Epithelial cell of esophagus (primary cell): ENCODE data around the gene CFAP54.

ENCODE experiments used
- DNase-seq: peaks from one replicate; pipeline ENCODE4 v3.0.0; 2010; ENCODE audit warnings: low read depth
- H3K4me3 ChIP-seq: 2 replicates; pipeline ENCODE4 v1.5.1; 2011; ENCODE audit warnings: mild to moderate bottlenecking, low read length, control low read depth
- TF ChIP-seq, protein P1 (sequence below): IDR thresholded peaks from 2 replicates; pipeline ENCODE4 v1.5.1; 2011; ENCODE audit warnings: low read depth, mild to moderate bottlenecking, low read length, control low read depth, inconsistent platforms; ENCODE audit not compliant: insufficient read depth; ENCODE audit errors: missing control alignments

Gene CFAP54

GRCh38 chr12:96529912-96530311, 40.5 kb downstream of the CFAP54 start:
- no peak overlapping the region for H3K4me3 ChIP-seq
- TF ChIP-seq, protein P1, sequence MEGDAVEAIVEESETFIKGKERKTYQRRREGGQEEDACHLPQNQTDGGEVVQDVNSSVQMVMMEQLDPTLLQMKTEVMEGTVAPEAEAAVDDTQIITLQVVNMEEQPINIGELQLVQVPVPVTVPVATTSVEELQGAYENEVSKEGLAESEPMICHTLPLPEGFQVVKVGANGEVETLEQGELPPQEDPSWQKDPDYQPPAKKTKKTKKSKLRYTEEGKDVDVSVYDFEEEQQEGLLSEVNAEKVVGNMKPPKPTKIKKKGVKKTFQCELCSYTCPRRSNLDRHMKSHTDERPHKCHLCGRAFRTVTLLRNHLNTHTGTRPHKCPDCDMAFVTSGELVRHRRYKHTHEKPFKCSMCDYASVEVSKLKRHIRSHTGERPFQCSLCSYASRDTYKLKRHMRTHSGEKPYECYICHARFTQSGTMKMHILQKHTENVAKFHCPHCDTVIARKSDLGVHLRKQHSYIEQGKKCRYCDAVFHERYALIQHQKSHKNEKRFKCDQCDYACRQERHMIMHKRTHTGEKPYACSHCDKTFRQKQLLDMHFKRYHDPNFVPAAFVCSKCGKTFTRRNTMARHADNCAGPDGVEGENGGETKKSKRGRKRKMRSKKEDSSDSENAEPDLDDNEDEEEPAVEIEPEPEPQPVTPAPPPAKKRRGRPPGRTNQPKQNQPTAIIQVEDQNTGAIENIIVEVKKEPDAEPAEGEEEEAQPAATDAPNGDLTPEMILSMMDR = no peak
- DNase-seq = no peak

GRCh38 chr12:96534339-96534738, 45.0 kb downstream of the CFAP54 start:
- DNase-seq = peak; percentile 80
- H3K4me3 ChIP-seq = no peak overlapping the region
- TF ChIP-seq, protein P1 = no peak

GRCh38 chr12:96548384-96548783, 59.0 kb downstream of the CFAP54 start:
- no peak overlapping the region for H3K4me3 ChIP-seq
- DNase-seq = no peak
- TF ChIP-seq, protein P1 = no peak

DNA sequence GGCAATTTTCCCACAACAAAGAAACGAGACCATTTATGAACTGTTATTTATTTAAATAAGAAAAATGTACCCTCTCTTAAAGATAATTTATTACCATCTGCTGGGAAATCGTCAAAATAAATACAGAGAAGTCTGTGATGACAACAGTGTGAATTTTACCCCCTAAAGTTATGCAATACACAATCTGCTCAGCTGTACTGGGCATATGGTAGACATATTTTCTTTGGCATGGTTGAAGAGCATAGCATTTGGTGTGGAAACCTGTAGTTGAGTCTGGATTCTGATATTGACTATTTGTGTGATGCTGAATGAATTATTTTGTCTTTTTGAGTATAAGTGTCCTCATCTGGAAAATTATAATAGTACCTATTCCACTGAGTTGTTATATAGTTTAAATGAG, 60.0 kb downstream of the CFAP54 start:
- TF ChIP-seq, protein P1 = no peak
- DNase-seq = no peak
- H3K4me3 ChIP-seq = no peak overlapping the region

GRCh38 chr12:96570579-96570978, 81.2 kb downstream of the CFAP54 start:
- TF ChIP-seq, protein P1 = no peak
- no peak for DNase-seq
- H3K4me3 ChIP-seq = no peak overlapping the region

DNA sequence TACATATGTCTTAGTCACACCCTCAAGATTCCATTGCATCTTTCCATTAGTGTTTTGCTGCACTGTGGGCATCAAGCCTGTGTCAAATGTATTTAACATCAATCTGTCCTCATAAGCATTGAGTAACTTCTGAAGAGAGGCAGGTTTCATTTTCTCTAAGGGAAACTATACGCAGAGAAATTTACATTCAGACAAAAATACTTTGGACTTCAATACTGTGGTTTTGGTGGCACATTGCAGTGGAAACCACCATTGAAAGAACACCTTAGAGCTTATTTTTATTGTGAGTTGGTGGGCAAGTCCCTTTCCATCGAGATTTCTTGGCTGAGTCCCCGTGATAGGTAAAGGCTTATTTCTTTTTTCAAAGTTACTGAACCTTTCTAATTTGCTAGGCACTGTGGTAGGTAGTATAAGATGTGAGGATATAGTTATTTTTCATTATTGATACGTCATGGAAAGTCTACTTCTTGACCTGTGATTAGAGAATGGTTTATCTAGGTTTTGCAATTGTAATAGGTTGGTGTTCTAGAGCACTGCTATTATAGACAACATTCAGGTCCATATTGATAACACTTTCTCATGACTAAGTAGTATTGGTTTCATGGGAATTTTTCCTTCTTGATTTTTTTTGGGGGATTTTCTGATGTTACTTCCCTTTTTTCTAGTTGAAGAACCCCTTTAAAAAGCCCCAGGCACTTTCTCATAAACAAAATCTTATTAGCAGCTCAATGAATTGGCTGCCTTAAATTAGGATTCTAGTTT, 81.9 kb downstream of the CFAP54 start:
- TF ChIP-seq, protein P1 = no peak
- DNase-seq = no peak
- no peak overlapping the region for H3K4me3 ChIP-seq

GRCh38 chr12:96578526-96579125, 89.2 kb downstream of the CFAP54 start:
- H3K4me3 ChIP-seq = no peak overlapping the region
- peak; percentile 56 for DNase-seq
- TF ChIP-seq, protein P1 = peak; percentile 60
